ENCODE results near the gene PDE6B. TPM values are rescaled to one million over a fixed set of nuclear protein-coding genes. Genes with fewer than 3 reads are reported as not detected.

The PDE6B gene
- total and polyA plus RNA-seq, 2 of the 13 experiments (the other 11 are each of a cell fraction or from before 2014, with no cell fraction given) = 0.38 to 0.40 TPM

DNA sequence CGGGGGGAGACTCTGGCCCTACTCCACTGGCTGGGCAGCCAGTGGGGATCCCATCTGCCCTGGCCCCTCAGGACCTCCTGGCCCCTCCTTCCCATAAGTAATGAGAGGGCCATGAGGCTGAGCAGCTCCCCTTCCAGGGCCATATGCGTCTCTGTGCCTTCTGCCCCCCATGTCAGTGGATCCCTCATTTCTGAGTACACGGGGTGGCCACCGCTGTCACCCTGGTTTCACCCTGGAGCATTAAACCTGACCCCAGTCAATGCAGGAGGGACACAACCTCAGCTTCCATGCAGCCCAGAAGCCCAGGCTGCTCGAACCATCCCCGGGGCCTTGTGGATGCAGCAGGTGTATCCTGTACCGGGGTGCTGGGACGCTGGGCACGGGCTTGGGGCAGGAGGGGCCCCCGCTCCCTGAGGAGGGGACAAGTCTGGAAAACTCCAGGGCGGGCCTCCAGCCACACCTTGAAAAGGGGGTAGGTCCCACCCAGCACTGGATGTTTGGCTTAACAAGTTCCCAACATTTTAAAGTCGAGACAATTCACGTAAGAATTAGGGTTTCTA is 24.5 kb downstream of the PDE6B start:
- no TSS peak for BruUV-seq (replicated peaks)
- H4K20me1 ChIP-seq (ENCODE audit: insufficient read depth, low read length) = no peaks in the 10 kb centered on the region
- ChIA-PET CTCF (ENCODE audit: low intra/inter-chr PET ratio, low total read pairs) (no interaction called here), POLR2A (no interaction called here)
- intact Hi-C loops (cut with micrococcal nuclease; ENCODE audit: unreplicated experiment) (no loop called here), in situ Hi-C loops (cut with HindIII; ENCODE audit: extremely low pct_ligation_motif_present, low pct_unique_long_range_greater_than_20kb) (no loop called here)
- H3K4me1 ChIP-seq (ENCODE audit: insufficient read depth, low read length) = peaks cover 37% of the 10 kb centered on the region
- no peak overlapping the region for H3K4me3 ChIP-seq (replicated peaks in 1 of 3; ENCODE audit: insufficient read depth in 1 of 3, low read depth in 2 of 3, low read length in 3 of 3)
- no peak overlapping the region for H2AFZ ChIP-seq (ENCODE audit: low read length)
- H3K9me3 ChIP-seq (ENCODE audit: low read length) = no peaks in the 10 kb centered on the region
- no peaks in the 10 kb centered on the region for H3K36me3 ChIP-seq (replicated peaks in 1 of 2; ENCODE audit: control insufficient read depth in 1 of 2, insufficient read depth in 2 of 2, low read length in 2 of 2)
- H3K9ac ChIP-seq (ENCODE audit: insufficient read depth, low read depth, low read length) = no peak overlapping the region
- TF ChIP-seq ZNF225 (CRISPR knock-in tag; IDR thresholded peaks at IDR 0.05) (no peak), REPIN1 (CRISPR knock-in tag; IDR thresholded peaks at IDR 0.05; ENCODE audit: borderline replicate concordance, low read depth) (no peak), MTA3 (CRISPR knock-in tag; IDR thresholded peaks at IDR 0.05) (no peak), ZNF749 (CRISPR knock-in tag; IDR thresholded peaks at IDR 0.05; ENCODE audit: borderline replicate concordance) (no peak), SIN3A (IDR thresholded peaks at IDR 0.05; ENCODE audit: borderline replicate concordance, low read depth, low read length) (no peak), ZNF326 (CRISPR knock-in tag; IDR thresholded peaks at IDR 0.05; ENCODE audit: borderline replicate concordance) (no peak)
- TF ChIP-seq, protein P1, sequence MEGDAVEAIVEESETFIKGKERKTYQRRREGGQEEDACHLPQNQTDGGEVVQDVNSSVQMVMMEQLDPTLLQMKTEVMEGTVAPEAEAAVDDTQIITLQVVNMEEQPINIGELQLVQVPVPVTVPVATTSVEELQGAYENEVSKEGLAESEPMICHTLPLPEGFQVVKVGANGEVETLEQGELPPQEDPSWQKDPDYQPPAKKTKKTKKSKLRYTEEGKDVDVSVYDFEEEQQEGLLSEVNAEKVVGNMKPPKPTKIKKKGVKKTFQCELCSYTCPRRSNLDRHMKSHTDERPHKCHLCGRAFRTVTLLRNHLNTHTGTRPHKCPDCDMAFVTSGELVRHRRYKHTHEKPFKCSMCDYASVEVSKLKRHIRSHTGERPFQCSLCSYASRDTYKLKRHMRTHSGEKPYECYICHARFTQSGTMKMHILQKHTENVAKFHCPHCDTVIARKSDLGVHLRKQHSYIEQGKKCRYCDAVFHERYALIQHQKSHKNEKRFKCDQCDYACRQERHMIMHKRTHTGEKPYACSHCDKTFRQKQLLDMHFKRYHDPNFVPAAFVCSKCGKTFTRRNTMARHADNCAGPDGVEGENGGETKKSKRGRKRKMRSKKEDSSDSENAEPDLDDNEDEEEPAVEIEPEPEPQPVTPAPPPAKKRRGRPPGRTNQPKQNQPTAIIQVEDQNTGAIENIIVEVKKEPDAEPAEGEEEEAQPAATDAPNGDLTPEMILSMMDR (CRISPR knock-in tag; IDR thresholded peaks at IDR 0.05) = no peak
- TF ChIP-seq, protein P2, sequence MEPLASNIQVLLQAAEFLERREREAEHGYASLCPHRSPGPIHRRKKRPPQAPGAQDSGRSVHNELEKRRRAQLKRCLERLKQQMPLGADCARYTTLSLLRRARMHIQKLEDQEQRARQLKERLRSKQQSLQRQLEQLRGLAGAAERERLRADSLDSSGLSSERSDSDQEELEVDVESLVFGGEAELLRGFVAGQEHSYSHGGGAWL (CRISPR knock-in tag; IDR thresholded peaks at IDR 0.05) = no peak
- TF ChIP-seq, protein P3, sequence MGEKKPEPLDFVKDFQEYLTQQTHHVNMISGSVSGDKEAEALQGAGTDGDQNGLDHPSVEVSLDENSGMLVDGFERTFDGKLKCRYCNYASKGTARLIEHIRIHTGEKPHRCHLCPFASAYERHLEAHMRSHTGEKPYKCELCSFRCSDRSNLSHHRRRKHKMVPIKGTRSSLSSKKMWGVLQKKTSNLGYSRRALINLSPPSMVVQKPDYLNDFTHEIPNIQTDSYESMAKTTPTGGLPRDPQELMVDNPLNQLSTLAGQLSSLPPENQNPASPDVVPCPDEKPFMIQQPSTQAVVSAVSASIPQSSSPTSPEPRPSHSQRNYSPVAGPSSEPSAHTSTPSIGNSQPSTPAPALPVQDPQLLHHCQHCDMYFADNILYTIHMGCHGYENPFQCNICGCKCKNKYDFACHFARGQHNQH (CRISPR knock-in tag; IDR thresholded peaks at IDR 0.05) = no peak
- TF ChIP-seq, protein P4, sequence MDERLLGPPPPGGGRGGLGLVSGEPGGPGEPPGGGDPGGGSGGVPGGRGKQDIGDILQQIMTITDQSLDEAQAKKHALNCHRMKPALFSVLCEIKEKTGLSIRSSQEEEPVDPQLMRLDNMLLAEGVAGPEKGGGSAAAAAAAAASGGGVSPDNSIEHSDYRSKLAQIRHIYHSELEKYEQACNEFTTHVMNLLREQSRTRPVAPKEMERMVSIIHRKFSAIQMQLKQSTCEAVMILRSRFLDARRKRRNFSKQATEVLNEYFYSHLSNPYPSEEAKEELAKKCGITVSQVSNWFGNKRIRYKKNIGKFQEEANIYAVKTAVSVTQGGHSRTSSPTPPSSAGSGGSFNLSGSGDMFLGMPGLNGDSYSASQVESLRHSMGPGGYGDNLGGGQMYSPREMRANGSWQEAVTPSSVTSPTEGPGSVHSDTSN (CRISPR knock-in tag; IDR thresholded peaks at IDR 0.05) = no peak
- TF ChIP-seq, protein P5, sequence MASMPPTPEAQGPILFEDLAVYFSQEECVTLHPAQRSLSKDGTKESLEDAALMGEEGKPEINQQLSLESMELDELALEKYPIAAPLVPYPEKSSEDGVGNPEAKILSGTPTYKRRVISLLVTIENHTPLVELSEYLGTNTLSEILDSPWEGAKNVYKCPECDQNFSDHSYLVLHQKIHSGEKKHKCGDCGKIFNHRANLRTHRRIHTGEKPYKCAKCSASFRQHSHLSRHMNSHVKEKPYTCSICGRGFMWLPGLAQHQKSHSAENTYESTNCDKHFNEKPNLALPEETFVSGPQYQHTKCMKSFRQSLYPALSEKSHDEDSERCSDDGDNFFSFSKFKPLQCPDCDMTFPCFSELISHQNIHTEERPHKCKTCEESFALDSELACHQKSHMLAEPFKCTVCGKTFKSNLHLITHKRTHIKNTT (CRISPR knock-in tag; IDR thresholded peaks at IDR 0.05) = no peak
- H3K79me2 ChIP-seq (ENCODE audit: insufficient read depth, low read length) = no peaks in the 10 kb centered on the region
- DNase-seq (ENCODE audit: low spot score) (no peak), FAIRE-seq (no peak), ATAC-seq (no peak)
- no peak overlapping the region for H3K27ac ChIP-seq (ENCODE audit: extremely low read length, insufficient read depth, low read length)
- H3K27me3 ChIP-seq (ENCODE audit: control insufficient read depth in 1 of 2, insufficient read depth in 2 of 2, low read length in 2 of 2) = peaks cover 19 to 69% of the 10 kb centered on the region in 2 experiments
- H3K4me2 ChIP-seq (ENCODE audit: low read depth, low read length) = no peak overlapping the region
- 24% methylated on average over 4 of the region's 13 CpGs for WGBS (ENCODE audit: low lambda C conversion rate)
